HCT116 (cell line): ENCODE data around the gene ELK4. TPM values are rescaled to one million over a fixed set of nuclear protein-coding genes. Genes with fewer than 3 reads are reported as not detected.
A peak's percentile ranks its signal among the peaks of the same experiment; 100 is the strongest.

Experiments used
- ATAC-seq: fragments of 200-7000 bp; cut with Tn5 transposase; 2 replicates; pipeline ENCODE4 v1.9.1; 2020; ENCODE audit warnings: mild to moderate bottlenecking, moderate library complexity
- BruUV-seq: library from RNA; stranded (reverse); fragments of 400-500 nt; replicated peaks from 2 replicates; lab custom pipeline; 2021; lab: Mats Ljungman, UMichigan
- CTCF ChIA-PET: fragments of 300-600 bp; sonication (Branson Sonifier 250); formaldehyde crosslinking; loops from one replicate; lab custom pipeline; 2021; ENCODE audit warnings: antibody characterized with exemption; lab: Charles Lee
- POLR2A ChIA-PET: fragments of 300-600, 350-600 bp; sonication (Branson Sonifier 250); formaldehyde crosslinking; loops from one replicate; lab custom pipeline; 2021; ENCODE audit warnings: antibody characterized with exemption; lab: Charles Lee
- RAD21 ChIA-PET, 2 experiments: fragments of 300-600 bp; sonication (Branson Sonifier 250); formaldehyde crosslinking; loops; one replicate each; lab custom pipeline; 2023; ENCODE audit warnings: low total read pairs in 2 of 2; ENCODE audit not compliant: uncharacterized antibody in 2 of 2, unreplicated experiment in 2 of 2, low non-redundant PET in 1 of 2; lab: Charles Lee
- DNase-seq: peaks from one replicate; pipeline ENCODE4 v3.0.0-alpha.2; 2010; ENCODE audit warnings: low read depth, low spot score
- H2AFZ ChIP-seq: fragments of 200-600 bp; shearing (Covaris generic), sonication (generic); 2 replicates; pipeline ENCODE4 v1.6.1; 2017; ENCODE audit warnings: low read depth, mixed run types, mixed read lengths, antibody characterized with exemption, low read length; ENCODE audit not compliant: poor library complexity, severe bottlenecking
- H3K27ac ChIP-seq: 2 replicates; pipeline ENCODE4 v1.5.1; 2012; ENCODE audit warnings: low read depth, low read length
- H3K27me3 ChIP-seq: fragments of 200-600 bp; sonication (generic); 2 replicates; pipeline ENCODE4 v1.6.1; 2016; ENCODE audit warnings: mixed run types, low read length, mixed read lengths; ENCODE audit not compliant: insufficient read depth
- H3K36me3 ChIP-seq, 2 experiments: fragments of 200-500 bp in 1 of 2; fragments of 200-600 bp in 1 of 2; sonication (Bioruptor generic) in 1 of 2; sonication (generic) in 1 of 2; 2 replicates each; pipeline versions ENCODE4 v1.5.1 to v1.6.1; 2014 to 2016; ENCODE audit warnings: low read length in 2 of 2, inconsistent platforms in 1 of 2, mixed read lengths in 1 of 2, mixed run types in 1 of 2; ENCODE audit not compliant: insufficient read depth in 2 of 2, control insufficient read depth in 1 of 2
- H3K4me1 ChIP-seq, 2 experiments: fragments of 200-600 bp in 1 of 2; sonication (generic) in 1 of 2; 2 replicates each; pipeline versions ENCODE4 v1.5.1 to v1.6.1; 2012 to 2017; ENCODE audit warnings: low read length in 2 of 2, inconsistent platforms in 1 of 2, mild to moderate bottlenecking in 1 of 2, mixed read lengths in 1 of 2, mixed run types in 1 of 2, moderate library complexity in 1 of 2; ENCODE audit not compliant: insufficient read depth in 2 of 2, control insufficient read depth in 1 of 2
- H3K4me2 ChIP-seq: fragments of 200-600 bp; sonication (generic); 2 replicates; pipeline ENCODE4 v1.6.1; 2017; ENCODE audit warnings: mixed run types, low read length, mixed read lengths
- H3K4me3 ChIP-seq, 2 experiments: fragments of 200-600 bp in 1 of 2; sonication (generic) in 1 of 2; replicated peaks in 1 of 2; 2 replicates each; pipeline ENCODE4 v1.5.1; 2011 to 2016; ENCODE audit warnings: low read length in 2 of 2, control low read depth in 1 of 2, low read depth in 1 of 2, mild to moderate bottlenecking in 1 of 2, mixed read lengths in 1 of 2, mixed run types in 1 of 2
- H3K79me2 ChIP-seq: fragments of 200-600 bp; sonication (generic); 2 replicates; pipeline ENCODE4 v1.6.1; 2017; ENCODE audit warnings: mild to moderate bottlenecking, mixed run types, low read length, moderate library complexity, mixed read lengths; ENCODE audit not compliant: insufficient read depth
- H3K9ac ChIP-seq: fragments of 200-600 bp; sonication (generic); 2 replicates; pipeline ENCODE4 v1.6.1; 2016; ENCODE audit warnings: low read length, mixed read lengths
- H3K9me2 ChIP-seq: fragments of 200-600 bp; sonication (generic), shearing (Covaris generic); 2 replicates; pipeline ENCODE4 v1.6.1; 2017; ENCODE audit warnings: mixed run types, mild to moderate bottlenecking, moderate library complexity; ENCODE audit not compliant: insufficient read depth
- H3K9me3 ChIP-seq, 2 experiments: fragments of 200-500 bp in 1 of 2; fragments of 200-600 bp in 1 of 2; sonication (Bioruptor generic) in 1 of 2; sonication (generic) in 1 of 2; 2 replicates each; pipeline ENCODE4 v1.6.1; 2014 to 2017; ENCODE audit warnings: low read length in 2 of 2, mixed read lengths in 2 of 2, inconsistent platforms in 1 of 2, low read depth in 1 of 2, mild to moderate bottlenecking in 1 of 2, mixed run types in 1 of 2, moderate library complexity in 1 of 2; ENCODE audit not compliant: control insufficient read depth in 1 of 2, insufficient read depth in 1 of 2
- H4K20me1 ChIP-seq: fragments of 200-600 bp; sonication (generic), shearing (Covaris generic); 2 replicates; pipeline ENCODE4 v1.6.1; 2017; ENCODE audit warnings: mixed run types, mild to moderate bottlenecking, moderate library complexity; ENCODE audit not compliant: insufficient read depth
- ATF3 ChIP-seq: IDR thresholded peaks from 2 replicates; pipeline ENCODE4 v1.6.1; 2012
- EZH2 ChIP-seq: fragments of 200-600 bp; sonication (generic); IDR thresholded peaks from 2 replicates; pipeline ENCODE4 v1.6.1; 2017; ENCODE audit warnings: antibody characterized with exemption, mixed run types
- EZH2phosphoT487 ChIP-seq: fragments of 200-600 bp; IDR thresholded peaks from 2 replicates; pipeline ENCODE4 v1.6.1; 2018; ENCODE audit warnings: antibody characterized with exemption, borderline replicate concordance
- FOSL1 ChIP-seq: IDR thresholded peaks from 2 replicates; pipeline ENCODE4 v1.6.1; 2012; ENCODE audit warnings: low read depth
- JUND ChIP-seq: IDR thresholded peaks from 2 replicates; pipeline ENCODE4 v1.6.1; 2012
- POLR2A ChIP-seq: IDR thresholded peaks from 2 replicates; pipeline ENCODE4 v1.7.0; 2011; ENCODE audit warnings: borderline replicate concordance; ENCODE audit not compliant: insufficient read depth, insufficient read length; ENCODE audit errors: extremely low read depth
- POLR2AphosphoS5 ChIP-seq: IDR thresholded peaks from 2 replicates; pipeline ENCODE4 v1.6.1; 2011; ENCODE audit warnings: mild to moderate bottlenecking, low read depth, low read length, moderate library complexity
- SIN3A ChIP-seq: IDR thresholded peaks from 2 replicates; pipeline ENCODE4 v1.6.1; 2012; ENCODE audit warnings: low read depth
- SP1 ChIP-seq: IDR thresholded peaks from 2 replicates; pipeline ENCODE4 v1.6.1; 2012; ENCODE audit warnings: low read depth
- YY1 ChIP-seq: IDR thresholded peaks from 2 replicates; pipeline ENCODE4 v1.6.1; 2011; ENCODE audit warnings: low read length, low read depth, moderate library complexity, mild to moderate bottlenecking; ENCODE audit not compliant: insufficient replicate concordance; ENCODE audit errors: extremely low read depth
- ZFX ChIP-seq: fragments of 450-650 bp; IDR thresholded peaks from 2 replicates; pipeline ENCODE4 v1.6.1; 2017
- ZNF274 ChIP-seq: fragments of 200-500 bp; sonication (Bioruptor generic); IDR thresholded peaks from 2 replicates; pipeline ENCODE4 v1.6.1; 2014; ENCODE audit warnings: mild to moderate bottlenecking, low read depth, low read length, inconsistent platforms
- intact Hi-C: fragments of 100-400 bp; cut with micrococcal nuclease; formaldehyde crosslinking; loops from 2 replicates; pipeline ENCODE4 v1.10.0; 2022
- total RNA-seq: library from RNA; stranded (reverse); gene quantifications from one replicate; pipeline ENCODE4 v1.2.1, GENCODE V29; 2021; ENCODE audit not compliant: unreplicated experiment
- TF ChIP-seq, protein P1 (sequence below): IDR thresholded peaks from 2 replicates; pipeline ENCODE4 v1.6.1; 2012

The ELK4 gene
- total RNA-seq, 1 experiment from 2014 or later, result 46.2 TPM

DNA sequence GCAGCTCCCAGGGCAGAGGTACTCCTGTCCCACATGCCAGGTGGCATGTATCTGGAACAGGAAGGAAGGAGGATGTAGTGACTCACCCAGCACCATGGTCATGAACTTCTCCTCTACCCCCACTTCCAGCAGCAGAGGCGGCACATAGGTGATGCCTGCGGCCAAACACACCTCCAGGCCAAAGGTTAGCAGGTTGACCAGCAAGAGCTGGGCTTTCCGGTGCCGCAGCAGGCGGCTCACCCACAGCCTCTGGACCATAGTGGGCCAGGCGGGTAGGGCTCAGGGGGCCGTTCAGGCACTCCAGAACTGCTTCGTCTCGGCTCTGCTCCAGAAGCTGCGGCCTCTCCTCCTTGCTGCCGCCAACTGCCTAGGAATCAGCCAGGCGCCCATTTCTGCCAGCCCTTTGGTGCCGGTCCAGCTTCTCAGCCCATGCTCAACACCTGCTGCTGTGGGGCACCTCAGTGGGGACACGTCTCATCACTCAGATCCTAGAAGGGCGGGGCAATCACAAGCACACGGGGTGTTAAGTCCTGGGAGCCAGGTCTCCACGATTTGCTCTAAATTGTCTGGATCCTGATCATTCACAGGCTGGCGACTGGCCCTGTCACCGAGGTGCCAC lies 32.7 kb upstream of the ELK4 start:
- ChIA-PET RAD21 (no interaction called here), POLR2A (no interaction called here)
- Histone ChIP-seq H3K9me3 (no peaks in the 10 kb centered on the region), H2AFZ (no peak overlapping the region), H3K79me2 (no peaks in the 10 kb centered on the region; the same call in 1 of the 2 replicates), H3K27ac (peak overlapping the region; percentile 76), H3K4me1 (peaks cover 29 to 56% of the 10 kb centered on the region in 2 experiments), H3K9me2 (no peaks in the 10 kb centered on the region), H3K27me3 (no peaks in the 10 kb centered on the region), H4K20me1 (no peaks in the 10 kb centered on the region)
- peak; percentile 86 for ATAC-seq
- intact Hi-C loops, result no loop called here
- peak; percentile 41 for DNase-seq
- peak; percentile 91 for TF ChIP-seq SP1
- peak; percentile 57 for TF ChIP-seq YY1
- TF ChIP-seq, protein P1, sequence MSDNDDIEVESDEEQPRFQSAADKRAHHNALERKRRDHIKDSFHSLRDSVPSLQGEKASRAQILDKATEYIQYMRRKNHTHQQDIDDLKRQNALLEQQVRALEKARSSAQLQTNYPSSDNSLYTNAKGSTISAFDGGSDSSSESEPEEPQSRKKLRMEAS, result peak; percentile 92
- TF ChIP-seq SIN3A, result no peak
- no peak for TF ChIP-seq EZH2phosphoT487
- peak; percentile 85; the same call in 1 of the 2 replicates for TF ChIP-seq FOSL1
- TF ChIP-seq POLR2AphosphoS5, result peak; percentile 64
- peak; percentile 84 for TF ChIP-seq JUND
- TF ChIP-seq, all 23 proteins: peak for 6
- no TSS peak for BruUV-seq
- Histone ChIP-seq H3K4me3 (peak overlapping the region; percentile 32 to 49), H3K36me3 (no peaks in the 10 kb centered on the region), H3K9ac (peak overlapping the region; percentile 52), H3K4me2 (peak overlapping the region; percentile 81)
- CTCF ChIA-PET, result interaction anchor here (0.6 to 2.5 kb wide), 4 partner anchors 47 to 313 kb away, joined by 3 to 9 read pairs (median 4); no protein-coding TSS in a partner anchor

DNA sequence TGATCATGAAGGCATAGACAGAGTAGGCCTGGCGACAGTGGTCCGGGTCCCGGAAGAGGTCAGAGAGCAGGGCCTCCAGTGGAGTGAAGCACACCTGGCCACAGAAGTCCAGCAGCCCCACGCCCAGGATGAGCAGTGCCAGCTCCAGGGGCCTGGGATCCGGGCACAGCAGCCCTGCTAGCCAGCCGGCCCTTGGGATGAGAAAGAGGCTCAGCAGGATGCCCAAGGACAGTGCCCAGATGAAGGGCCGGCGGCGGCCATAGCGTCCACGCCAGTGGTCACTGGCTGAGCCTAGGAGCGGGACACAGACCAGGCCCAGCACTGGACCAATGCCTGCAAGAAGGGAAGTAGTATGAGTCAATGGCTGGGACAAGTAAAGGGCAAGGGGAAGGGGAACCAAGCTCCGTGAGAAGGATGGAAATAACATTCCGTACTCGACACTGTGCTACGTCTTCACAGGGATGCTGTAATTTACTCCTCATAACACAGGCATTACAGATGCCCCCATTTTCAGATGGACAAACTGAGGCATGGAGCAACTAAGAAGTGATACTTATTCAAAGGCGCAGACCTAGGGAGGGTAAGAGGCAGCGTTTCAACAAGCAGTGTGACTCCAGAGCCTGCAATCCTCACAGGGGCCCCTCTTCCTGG lies 31.6 kb upstream of the ELK4 start:
- H3K79me2 ChIP-seq, result no peaks in the 10 kb centered on the region; the same call in 1 of the 2 replicates
- no peaks in the 10 kb centered on the region for H3K9me2 ChIP-seq
- H3K4me1 ChIP-seq, result peaks cover 29 to 45% of the 10 kb centered on the region in 2 experiments
- DNase-seq, result no peak
- CTCF ChIA-PET, result interaction anchor here (0.6 to 2.5 kb wide), 3 partner anchors 48 to 314 kb away, joined by 3 to 9 read pairs (median 5); no protein-coding TSS in a partner anchor
- no peak overlapping the region for H2AFZ ChIP-seq
- no peaks in the 10 kb centered on the region for H3K9me3 ChIP-seq
- no peaks in the 10 kb centered on the region for H3K27me3 ChIP-seq
- peak overlapping the region; percentile 81; the same call in 1 of the 2 replicates for H3K4me2 ChIP-seq
- no peak overlapping the region for H3K4me3 ChIP-seq
- RAD21 ChIA-PET, result no interaction called here
- no peak for ATAC-seq
- POLR2A ChIA-PET, result no interaction called here
- intact Hi-C loops, result no loop called here
- H3K27ac ChIP-seq, result peak overlapping the region; percentile 4; the same call in 1 of the 2 replicates
- H3K36me3 ChIP-seq, result no peaks in the 10 kb centered on the region
- peak overlapping the region; percentile 52 for H3K9ac ChIP-seq
- no TSS peak for BruUV-seq
- H4K20me1 ChIP-seq, result no peaks in the 10 kb centered on the region
- TF ChIP-seq EZH2 (no peak), ATF3 (no peak), ZNF274 (no peak), SP1 (no peak), ZFX (no peak), POLR2A (no peak)
